Suppressor macrophage (primary cell): ENCODE results near the gene MYO1H.

Experiments
- DNase-seq, 4 experiments: peaks; one replicate each; pipeline ENCODE4 v3.0.0-alpha.2; 2020 to 2022

Gene MYO1H

GRCh38 chr12:109494348-109494881 is 146.7 kb downstream of the MYO1H start:
- DNase-seq, result no peak

- no peak for DNase-seq
These were observed 147.3 kb downstream of the MYO1H start for GRCh38 chr12:109495012-109495411.

- no peak for DNase-seq
These were observed 148.6 kb downstream of the MYO1H start for GRCh38 chr12:109496306-109496705.

GRCh38 chr12:109497675-109498074 is 150.0 kb downstream of the MYO1H start:
- DNase-seq, result no peak
